MM.1S (cell line): Measurements from ENCODE around the gene ANO10.

Source experiments
- CTCF ChIP-seq: fragments of 300-600 bp; sonication (generic); IDR thresholded peaks from 2 replicates; pipeline ENCODE4 v1.5.1; 2016; ENCODE audit warnings: antibody characterized with exemption, low read length, mixed read lengths
- EZH2phosphoT487 ChIP-seq: fragments of 300-600 bp; sonication (generic); IDR thresholded peaks from 2 replicates; pipeline ENCODE4 v1.6.1; 2018; ENCODE audit warnings: antibody characterized with exemption, low read length

- no peak for TF ChIP-seq CTCF
- no peak for TF ChIP-seq EZH2phosphoT487
Measured at GRCh38 chr3:43542328-43543043, 79.3 kb downstream of the ANO10 start.
